GM21619 (cell line): Measurements from ENCODE around the gene CFAP299.

ENCODE experiments used
- ATAC-seq: cut with Tn5 transposase; IDR thresholded peaks from one replicate; pipeline ENCODE4 v1.9.1; 2021; ENCODE audit not compliant: unreplicated experiment

Gene CFAP299

DNA sequence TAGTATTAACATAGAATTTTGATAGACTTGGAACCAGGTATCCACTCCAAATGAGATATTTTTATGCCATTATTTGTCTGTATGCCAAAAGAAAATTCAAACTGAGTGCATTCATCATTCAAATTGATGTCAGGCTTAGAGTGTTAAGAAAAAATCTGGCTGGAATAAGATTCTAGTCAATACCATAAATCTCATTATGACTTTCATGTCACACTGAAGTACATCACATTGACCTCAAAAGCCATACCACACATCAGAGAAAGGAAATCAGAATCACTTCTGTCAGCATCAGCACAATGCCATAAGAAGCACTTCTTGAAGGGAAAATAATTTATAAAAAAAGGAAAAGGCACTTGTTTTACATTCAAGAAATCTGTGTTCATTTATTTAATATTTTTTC is 575.9 kb downstream of the CFAP299 start:
- ATAC-seq = peak; percentile 46

DNA sequence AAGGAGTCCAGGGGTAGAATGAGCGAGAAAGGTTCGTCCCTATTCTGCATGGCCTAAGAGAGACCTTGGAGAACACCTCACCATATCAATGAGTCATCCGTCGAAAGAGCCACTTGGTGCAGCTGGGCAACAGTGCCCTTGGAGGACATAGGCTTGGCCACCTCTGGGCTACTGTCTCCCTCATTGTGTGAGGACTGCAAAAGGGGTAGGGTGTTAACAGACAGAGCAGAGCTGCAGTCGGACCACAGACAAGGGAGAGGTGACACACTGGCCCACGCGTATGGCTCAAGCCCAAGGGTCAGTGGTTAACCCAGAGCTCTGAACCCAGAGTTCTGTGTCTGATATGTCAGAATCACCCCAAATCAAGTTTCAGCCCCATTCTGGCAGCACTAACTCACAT is 576.8 kb downstream of the CFAP299 start:
- ATAC-seq = no peak

GRCh38 chr4:80913381-80913780 is 577.9 kb downstream of the CFAP299 start:
- ATAC-seq = peak; percentile 92

GRCh38 chr4:80916770-80917169 is 581.2 kb downstream of the CFAP299 start:
- no peak for ATAC-seq

DNA sequence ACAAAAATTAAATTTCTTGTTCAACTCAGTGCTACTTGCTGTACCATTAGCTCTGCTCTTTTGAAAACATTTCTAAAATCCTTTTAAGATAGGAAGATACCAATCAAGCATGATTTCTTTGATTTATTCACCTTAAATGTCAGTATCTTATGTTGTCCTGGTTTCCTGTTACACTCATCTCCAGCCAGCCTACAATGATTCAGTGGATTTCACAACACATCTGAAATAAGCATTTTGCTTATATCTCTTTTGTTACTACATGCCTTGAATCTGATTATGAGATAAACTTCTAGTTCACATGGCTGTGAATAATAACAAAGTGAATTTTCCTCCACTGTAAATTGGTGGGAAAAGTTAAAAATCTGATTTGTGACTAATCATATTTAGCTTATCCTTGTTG is 582.5 kb downstream of the CFAP299 start:
- no peak for ATAC-seq

GRCh38 chr4:80921441-80921840 is 585.9 kb downstream of the CFAP299 start:
- ATAC-seq = no peak

GRCh38 chr4:80922941-80923340 is 587.4 kb downstream of the CFAP299 start:
- no peak for ATAC-seq

GRCh38 chr4:80925293-80925692 is 589.8 kb downstream of the CFAP299 start:
- ATAC-seq = no peak

DNA sequence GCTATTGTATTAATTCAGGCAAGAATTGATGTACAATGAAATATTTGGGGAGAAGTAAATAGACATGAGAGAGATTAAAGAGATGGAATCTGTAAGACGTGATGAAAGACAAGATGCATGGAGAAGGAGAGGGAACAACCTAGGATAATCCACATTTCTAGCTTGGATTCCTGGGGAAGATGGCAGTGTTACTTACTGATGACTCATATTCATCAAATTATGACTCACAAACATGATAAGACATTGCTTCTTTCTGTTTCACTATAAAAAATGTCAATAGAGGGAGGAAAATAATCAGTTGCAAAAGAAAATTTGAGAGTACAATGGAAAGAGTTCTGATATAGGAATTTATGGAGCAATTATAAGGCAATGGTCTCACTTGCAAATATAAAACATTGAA is 590.9 kb downstream of the CFAP299 start:
- no peak for ATAC-seq

- no peak for ATAC-seq
These were observed 591.4 kb downstream of the CFAP299 start for GRCh38 chr4:80926891-80927290.

DNA sequence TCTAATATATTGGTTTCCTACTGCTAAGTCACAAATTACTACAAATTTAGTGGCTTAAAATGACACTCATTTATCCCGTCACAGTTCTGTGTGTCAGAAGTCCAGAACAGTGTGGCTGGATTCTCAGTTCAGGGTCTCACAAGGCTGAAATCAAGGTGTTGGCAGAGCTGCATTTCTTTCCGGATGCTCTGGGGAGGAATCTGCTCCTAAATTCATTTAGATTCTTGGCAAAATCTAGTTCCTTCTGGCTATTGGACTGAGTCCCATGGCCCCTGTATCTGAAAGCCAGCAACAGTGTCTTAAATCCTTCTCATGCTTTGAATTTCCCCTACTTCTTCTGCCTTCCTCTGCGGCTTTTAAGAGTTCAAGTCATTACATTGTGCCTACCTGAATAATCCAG is 591.9 kb downstream of the CFAP299 start:
- no peak for ATAC-seq

DNA sequence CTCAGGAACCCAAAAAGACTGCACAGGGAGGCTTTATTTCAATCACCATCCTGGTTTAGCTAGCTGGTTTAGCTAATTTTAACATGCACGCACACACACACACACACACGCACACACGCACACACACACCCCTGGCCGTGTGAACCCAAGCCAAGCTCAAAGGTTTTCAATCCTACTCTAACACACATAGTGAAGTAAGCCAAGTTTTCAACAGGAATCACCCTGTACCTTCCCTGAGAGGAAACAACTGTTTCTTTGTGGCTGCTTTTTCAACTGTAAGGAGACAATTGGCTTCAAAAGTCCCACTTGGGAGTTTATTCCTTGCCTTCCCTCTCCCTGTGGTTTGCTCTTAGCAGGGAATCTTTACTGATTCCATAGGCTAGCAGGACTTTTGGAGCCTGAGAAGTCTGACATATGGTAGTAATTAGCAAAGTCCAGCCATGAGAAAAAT is 596.1 kb downstream of the CFAP299 start:
- no peak for ATAC-seq

DNA sequence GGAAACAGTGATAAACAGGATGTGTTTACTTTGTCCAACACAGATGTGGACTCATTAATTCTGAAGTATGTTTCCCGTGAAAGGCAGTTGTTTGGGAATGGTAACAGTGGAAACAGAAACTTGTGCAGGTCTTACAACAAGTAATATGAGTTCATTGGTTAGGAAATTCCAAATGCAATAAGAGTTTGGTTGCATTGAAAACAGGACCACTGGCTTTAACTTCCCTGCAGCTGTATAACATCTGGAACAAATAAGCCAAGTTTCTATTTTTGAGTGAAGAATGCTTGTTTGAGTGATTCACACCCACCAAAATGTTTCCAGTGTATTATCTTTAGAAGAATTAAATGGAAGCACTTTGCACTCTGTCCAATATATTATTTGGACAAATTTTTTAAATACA is 612.6 kb downstream of the CFAP299 start:
- no peak for ATAC-seq

- ATAC-seq = no peak
These were observed 613.5 kb downstream of the CFAP299 start for GRCh38 chr4:80948995-80949394.

GRCh38 chr4:80956421-80956820 is 620.9 kb downstream of the CFAP299 start:
- no peak for ATAC-seq

- ATAC-seq = no peak
These were observed 627.5 kb downstream of the CFAP299 start for GRCh38 chr4:80963051-80963450.

GRCh38 chr4:80967346-80967745 is 631.8 kb downstream of the CFAP299 start:
- ATAC-seq = no peak

DNA sequence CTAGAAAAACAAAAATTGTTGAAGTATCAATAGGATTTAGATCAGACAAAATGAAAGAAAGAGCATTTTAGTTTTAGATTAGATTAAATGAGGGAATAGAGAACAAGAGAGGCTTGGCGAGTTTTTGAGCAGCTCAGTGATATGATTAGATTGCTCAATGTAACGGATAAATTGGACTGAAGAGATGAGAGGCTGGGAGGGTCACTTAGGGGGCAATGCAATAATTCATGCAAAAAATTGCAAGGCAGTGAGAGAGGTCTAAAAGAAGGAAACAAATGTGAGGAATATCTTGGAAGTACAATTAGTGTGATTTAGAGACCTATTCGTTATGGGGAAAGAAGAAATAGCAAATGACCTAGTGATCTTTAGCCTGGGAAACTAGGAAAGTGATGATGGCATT is 644.7 kb downstream of the CFAP299 start:
- no peak for ATAC-seq

GRCh38 chr4:80986011-80986410 is 650.5 kb downstream of the CFAP299 start:
- no peak for ATAC-seq

DNA sequence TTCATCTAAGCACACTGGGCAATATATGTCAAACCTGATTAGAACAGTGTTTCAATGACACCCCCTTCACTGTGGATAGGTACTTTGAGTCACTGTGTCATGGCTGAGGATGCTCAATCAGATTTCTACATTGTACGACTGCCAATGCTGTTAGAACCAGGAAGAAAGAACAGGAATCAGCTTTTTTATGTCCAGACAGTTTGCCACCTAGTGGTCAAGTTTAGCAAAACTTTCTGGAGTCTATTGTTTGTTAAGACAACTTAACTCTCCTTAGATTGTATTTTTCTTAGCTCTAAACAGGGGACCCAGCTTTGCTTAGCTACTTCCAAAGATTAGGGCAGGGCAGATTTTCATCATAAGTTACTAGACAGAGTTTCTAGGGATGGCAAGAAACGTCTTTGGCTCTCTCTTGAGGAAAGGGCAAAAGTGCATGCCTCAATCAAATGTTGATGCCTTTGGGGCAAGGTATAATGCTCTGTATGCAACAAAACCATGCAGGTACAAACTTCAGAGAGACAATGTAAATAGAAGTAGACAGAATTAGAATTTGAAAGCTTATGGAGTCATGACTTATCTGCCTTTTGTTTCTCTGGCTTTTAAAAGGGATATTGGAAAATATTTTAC is 654.5 kb downstream of the CFAP299 start:
- ATAC-seq = no peak

DNA sequence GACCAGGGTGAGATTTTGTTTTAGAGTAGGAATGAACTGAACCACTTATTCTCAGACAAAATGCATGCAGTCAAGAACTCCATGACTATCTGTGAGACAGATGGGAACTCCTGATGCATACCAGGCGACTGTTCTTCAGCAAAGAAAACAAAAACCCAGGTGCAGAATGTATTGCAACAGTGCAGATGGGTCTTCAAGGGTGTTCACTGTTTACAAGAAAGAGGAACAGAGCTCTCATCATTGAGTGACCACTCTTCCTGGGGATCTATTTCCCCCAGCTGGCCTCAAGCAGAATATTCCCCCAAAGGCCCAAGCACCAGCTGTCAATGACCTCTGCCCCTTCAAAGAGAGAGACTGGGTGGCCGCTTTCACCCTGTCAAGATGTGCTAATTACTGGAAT is 655.3 kb downstream of the CFAP299 start:
- no peak for ATAC-seq

- no peak for ATAC-seq
These were observed 664.4 kb downstream of the CFAP299 start for GRCh38 chr4:80999943-81000342.

DNA sequence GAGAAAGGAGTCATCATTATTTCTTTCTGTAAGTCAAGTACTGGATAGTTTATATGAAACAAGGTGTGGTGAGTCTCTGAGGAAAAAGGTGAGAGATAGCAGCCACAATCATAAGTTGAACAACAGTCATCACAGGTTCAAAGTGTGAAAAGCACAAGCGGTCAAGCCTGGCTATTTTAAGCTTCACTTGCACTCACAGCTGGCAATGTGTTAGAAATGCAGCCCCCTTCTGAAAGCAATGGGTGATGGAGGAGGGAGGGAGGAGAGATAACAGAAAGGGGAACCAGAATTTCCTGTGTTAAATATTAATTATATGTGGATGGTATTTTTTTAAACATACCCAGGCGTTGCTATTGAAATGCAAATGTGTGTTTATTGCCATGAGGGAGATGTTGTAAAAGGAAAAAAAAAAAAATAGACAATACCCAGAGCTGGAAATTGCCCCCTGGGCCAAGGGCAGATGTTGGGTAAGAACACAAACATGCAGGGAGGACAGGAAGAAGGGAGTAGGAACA is 668.1 kb downstream of the CFAP299 start:
- peak; percentile 100 for ATAC-seq
